Measurements from ENCODE around the gene KRTAP4-9.

DNA sequence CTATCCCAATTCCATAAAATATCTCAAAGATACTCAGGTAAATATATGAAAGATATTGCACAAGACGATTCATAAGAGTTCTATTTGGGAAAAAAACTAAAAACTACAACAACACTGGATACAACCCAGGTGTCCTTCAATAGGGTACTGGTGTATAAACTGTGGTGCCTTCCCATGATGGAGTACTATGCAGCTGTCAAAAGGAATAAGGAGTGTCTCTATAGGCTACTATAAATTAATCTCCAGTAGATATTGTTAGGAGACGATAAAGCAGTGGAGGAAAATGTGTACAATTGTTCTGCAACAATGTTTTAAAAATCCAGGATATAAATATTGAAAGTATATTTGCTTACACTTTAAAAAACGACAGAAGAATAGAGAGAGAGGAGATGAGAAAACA, 21.2 kb downstream of the KRTAP4-9 start:
- TF ChIP-seq CTCF (IDR thresholded peaks at IDR 0.05) (no peak), EP300 (IDR thresholded peaks at IDR 0.05) (no peak)
